ENCODE measurements around the gene ADGRV1.

GRCh38 chr5:90877049-90877448 is 318.5 kb downstream of the ADGRV1 start:
- TF ChIP-seq EP300 (IDR thresholded peaks at IDR 0.05; ENCODE audit: borderline replicate concordance) (no peak), YY1 (IDR thresholded peaks at IDR 0.05; ENCODE audit: low read depth) (no peak), CREB1 (IDR thresholded peaks at IDR 0.05; ENCODE audit: low read depth) (no peak), MAX (IDR thresholded peaks at IDR 0.05) (no peak), FOXM1 (IDR thresholded peaks at IDR 0.05; ENCODE audit: borderline replicate concordance, low read depth) (no peak), USF1 (IDR thresholded peaks at IDR 0.05) (no peak), TAF1 (IDR thresholded peaks at IDR 0.05; ENCODE audit: low read depth) (no peak), NFIC (IDR thresholded peaks at IDR 0.05) (no peak), ZBTB7A (IDR thresholded peaks at IDR 0.05; ENCODE audit: low read depth) (no peak), REST (IDR thresholded peaks at IDR 0.05; ENCODE audit: low read depth) (no peak)
